Stimulated activated naive CD8-positive, alpha-beta T cell treated with anti-CD3 and anti-CD28 coated beads, Interleukin-15, Interleukin-2, amounts not matched to agents 100 ng/mL and 50 ng/mL, for 24 hours (primary cell): ENCODE data around the gene NOX5.

Experiments used
- H3K27ac Mint-ChIP-seq: one replicate; pipeline ENCODE4 v1.8.0; 2021; ENCODE audit warnings: mild to moderate bottlenecking, mixed read lengths
- H3K27me3 Mint-ChIP-seq: one replicate; pipeline ENCODE4 v1.8.0; 2021; ENCODE audit warnings: mixed read lengths
- H3K36me3 Mint-ChIP-seq: one replicate; pipeline ENCODE4 v1.8.0; 2021; ENCODE audit warnings: low read depth, mixed read lengths
- H3K4me1 Mint-ChIP-seq: one replicate; pipeline ENCODE4 v1.8.0; 2021; ENCODE audit warnings: low read depth, mixed read lengths
- H3K4me3 Mint-ChIP-seq: one replicate; pipeline ENCODE4 v1.8.0; 2021; ENCODE audit warnings: mild to moderate bottlenecking, mixed read lengths
- H3K9me3 Mint-ChIP-seq: one replicate; pipeline ENCODE4 v1.8.0; 2021; ENCODE audit warnings: mixed read lengths

NOX5 gene

DNA sequence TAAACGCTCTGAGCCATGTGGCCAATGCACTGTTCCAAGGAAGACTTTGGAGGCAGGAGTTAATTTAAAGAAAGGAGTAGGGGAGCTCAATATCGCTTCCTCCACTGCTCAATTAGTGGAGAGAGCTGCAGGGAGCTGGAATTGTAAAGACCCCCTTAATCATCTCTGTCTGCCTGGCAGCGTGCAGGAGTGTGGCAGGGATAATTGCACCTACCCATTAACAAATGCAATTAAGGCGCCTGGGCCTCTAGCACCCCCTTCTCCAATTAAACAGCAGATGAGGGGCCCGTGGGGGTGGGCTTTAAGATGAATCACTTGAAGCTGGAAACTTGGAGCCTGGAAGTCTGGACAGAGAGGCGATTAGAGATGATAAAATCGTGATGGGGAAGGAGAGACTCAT lies 84.3 kb downstream of the NOX5 start:
- no peak overlapping the region for H3K4me3 Mint-ChIP-seq

GRCh38 chr15:69099941-69100340 lies 85.4 kb downstream of the NOX5 start:
- Mint-ChIP-seq H3K27me3 (no peaks in the 10 kb centered on the region), H3K9me3 (no peaks in the 10 kb centered on the region), H3K4me3 (no peak overlapping the region), H3K36me3 (no peaks in the 10 kb centered on the region), H3K4me1 (peaks cover 8% of the 10 kb centered on the region), H3K27ac (no peak overlapping the region)

More for the DNA sequence above, 84.3 kb downstream of the NOX5 start:
- no peak overlapping the region for H3K27ac Mint-ChIP-seq
- no peaks in the 10 kb centered on the region for H3K9me3 Mint-ChIP-seq
- no peaks in the 10 kb centered on the region for H3K27me3 Mint-ChIP-seq
- no peaks in the 10 kb centered on the region for H3K36me3 Mint-ChIP-seq
- H3K4me1 Mint-ChIP-seq: peaks cover under 1% of the 10 kb centered on the region

GRCh38 chr15:69100821-69101220 lies 86.3 kb downstream of the NOX5 start:
- no peaks in the 10 kb centered on the region for H3K27me3 Mint-ChIP-seq
- H3K4me3 Mint-ChIP-seq: no peak overlapping the region
- H3K9me3 Mint-ChIP-seq: no peaks in the 10 kb centered on the region
- H3K4me1 Mint-ChIP-seq: peaks cover 8% of the 10 kb centered on the region
- no peaks in the 10 kb centered on the region for H3K36me3 Mint-ChIP-seq
- no peak overlapping the region for H3K27ac Mint-ChIP-seq

GRCh38 chr15:69104050-69104750 lies 89.7 kb downstream of the NOX5 start:
- H3K4me1 Mint-ChIP-seq: peaks cover 15% of the 10 kb centered on the region
- no peaks in the 10 kb centered on the region for H3K36me3 Mint-ChIP-seq
- no peak overlapping the region for H3K27ac Mint-ChIP-seq
- H3K4me3 Mint-ChIP-seq: no peak overlapping the region
- H3K9me3 Mint-ChIP-seq: no peaks in the 10 kb centered on the region
- H3K27me3 Mint-ChIP-seq: no peaks in the 10 kb centered on the region

GRCh38 chr15:69105451-69105985 lies 91.0 kb downstream of the NOX5 start:
- H3K4me3 Mint-ChIP-seq: no peak overlapping the region

GRCh38 chr15:69107025-69107620 lies 92.6 kb downstream of the NOX5 start:
- H3K9me3 Mint-ChIP-seq: no peaks in the 10 kb centered on the region
- H3K4me1 Mint-ChIP-seq: peaks cover 15% of the 10 kb centered on the region
- no peak overlapping the region for H3K27ac Mint-ChIP-seq
- H3K4me3 Mint-ChIP-seq: no peak overlapping the region
- no peaks in the 10 kb centered on the region for H3K36me3 Mint-ChIP-seq
- H3K27me3 Mint-ChIP-seq: no peaks in the 10 kb centered on the region

More at GRCh38 chr15:69105451-69105985, 91.0 kb downstream of the NOX5 start:
- H3K9me3 Mint-ChIP-seq: no peaks in the 10 kb centered on the region
- no peak overlapping the region for H3K27ac Mint-ChIP-seq
- no peaks in the 10 kb centered on the region for H3K36me3 Mint-ChIP-seq
- no peaks in the 10 kb centered on the region for H3K27me3 Mint-ChIP-seq
- H3K4me1 Mint-ChIP-seq: peaks cover 15% of the 10 kb centered on the region
